HEK293 (cell line): ENCODE measurements around the gene NAA80.
A peak's percentile ranks its signal among the peaks of the same experiment; 100 is the strongest.

ENCODE experiments used
- ATF2 ChIP-seq: fragments of 450-650 bp; formaldehyde crosslinking; IDR thresholded peaks from 2 replicates; pipeline ENCODE4 v1.5.1; 2016; ENCODE audit warnings: missing biosample characterization, missing genetic modification characterization, low read depth
- CTCF ChIP-seq: fragments of 450-650 bp; formaldehyde crosslinking; IDR thresholded peaks from 2 replicates; pipeline ENCODE4 v1.5.1; 2016; ENCODE audit warnings: missing biosample characterization, missing genetic modification characterization
- EGR2 ChIP-seq: fragments of 450-650 bp; formaldehyde crosslinking; IDR thresholded peaks from 2 replicates; pipeline ENCODE4 v1.5.1; 2016; ENCODE audit warnings: low read depth, missing biosample characterization, missing genetic modification characterization
- GFI1B ChIP-seq: fragments of 450-650 bp; formaldehyde crosslinking; IDR thresholded peaks from 2 replicates; pipeline ENCODE4 v1.5.1; 2016; ENCODE audit warnings: missing biosample characterization, missing genetic modification characterization
- HIC1 ChIP-seq: fragments of 450-650 bp; formaldehyde crosslinking; IDR thresholded peaks from 2 replicates; pipeline ENCODE4 v1.5.1; 2016; ENCODE audit warnings: missing biosample characterization, missing genetic modification characterization
- HOXD13 ChIP-seq: sonication (generic); formaldehyde crosslinking; IDR thresholded peaks from 2 replicates; pipeline ENCODE4 v1.8.0; 2022; ENCODE audit warnings: missing genetic modification reagents, borderline replicate concordance
- OSR2 ChIP-seq: fragments of 450-650 bp; formaldehyde crosslinking; IDR thresholded peaks from 2 replicates; pipeline ENCODE4 v1.5.1; 2016; ENCODE audit warnings: missing biosample characterization, missing genetic modification characterization
- OVOL3 ChIP-seq: fragments of 450-650 bp; formaldehyde crosslinking; IDR thresholded peaks from 2 replicates; pipeline ENCODE4 v1.5.1; 2016; ENCODE audit warnings: missing biosample characterization, missing genetic modification characterization
- WT1 ChIP-seq: fragments of 450-650 bp; formaldehyde crosslinking; IDR thresholded peaks from 2 replicates; pipeline ENCODE4 v1.5.1; 2016; ENCODE audit warnings: missing biosample characterization, missing genetic modification characterization
- ZBTB10 ChIP-seq: fragments of 450-650 bp; formaldehyde crosslinking; IDR thresholded peaks from 2 replicates; pipeline ENCODE4 v1.5.1; 2016; ENCODE audit warnings: missing biosample characterization, missing genetic modification characterization
- ZBTB20 ChIP-seq: fragments of 450-650 bp; formaldehyde crosslinking; IDR thresholded peaks from 2 replicates; pipeline ENCODE4 v1.5.1; 2016; ENCODE audit warnings: missing biosample characterization, missing genetic modification characterization
- ZFP3 ChIP-seq: fragments of 450-650 bp; formaldehyde crosslinking; IDR thresholded peaks from 2 replicates; pipeline ENCODE4 v1.5.1; 2016; ENCODE audit warnings: low read depth, missing biosample characterization, missing genetic modification characterization
- ZIC2 ChIP-seq: fragments of 450-650 bp; formaldehyde crosslinking; IDR thresholded peaks from 2 replicates; pipeline ENCODE4 v1.5.1; 2016; ENCODE audit warnings: missing biosample characterization, missing genetic modification characterization
- ZNF140 ChIP-seq: fragments of 450-650 bp; formaldehyde crosslinking; IDR thresholded peaks from 2 replicates; pipeline ENCODE4 v1.5.1; 2016; ENCODE audit warnings: missing biosample characterization, missing genetic modification characterization
- ZNF214 ChIP-seq: fragments of 450-650 bp; formaldehyde crosslinking; IDR thresholded peaks from 2 replicates; pipeline ENCODE4 v1.5.1; 2017; ENCODE audit warnings: missing biosample characterization, mild to moderate bottlenecking, missing genetic modification characterization, borderline replicate concordance
- ZNF302 ChIP-seq: fragments of 450-650 bp; formaldehyde crosslinking; IDR thresholded peaks from 2 replicates; pipeline ENCODE4 v1.5.1; 2016; ENCODE audit warnings: missing biosample characterization, missing genetic modification characterization, low read depth
- ZNF335 ChIP-seq: fragments of 450-650 bp; formaldehyde crosslinking; conservative IDR thresholded peaks from 2 replicates; pipeline ENCODE4 v1.5.1; 2016; ENCODE audit warnings: missing biosample characterization, missing genetic modification characterization
- ZNF394 ChIP-seq: fragments of 450-650 bp; formaldehyde crosslinking; IDR thresholded peaks from 2 replicates; pipeline ENCODE4 v1.5.1; 2016; ENCODE audit warnings: missing biosample characterization, missing genetic modification characterization, mild to moderate bottlenecking, moderate library complexity, borderline replicate concordance
- ZNF404 ChIP-seq: fragments of 450-650 bp; formaldehyde crosslinking; IDR thresholded peaks from 2 replicates; pipeline ENCODE4 v1.5.1; 2017; ENCODE audit warnings: missing biosample characterization, missing genetic modification characterization
- ZNF473 ChIP-seq: fragments of 450-650 bp; formaldehyde crosslinking; IDR thresholded peaks from 2 replicates; pipeline ENCODE4 v1.5.1; 2017; ENCODE audit warnings: missing biosample characterization, missing genetic modification characterization
- ZNF560 ChIP-seq: fragments of 450-650 bp; formaldehyde crosslinking; IDR thresholded peaks from 2 replicates; pipeline ENCODE4 v1.5.1; 2017; ENCODE audit warnings: missing biosample characterization, missing genetic modification characterization, borderline replicate concordance
- ZNF561 ChIP-seq: fragments of 450-650 bp; IDR thresholded peaks from 2 replicates; pipeline ENCODE4 v1.5.1; 2018; ENCODE audit warnings: missing biosample characterization, missing genetic modification characterization, borderline replicate concordance
- ZNF571 ChIP-seq: fragments of 450-650 bp; formaldehyde crosslinking; IDR thresholded peaks from 2 replicates; pipeline ENCODE4 v1.5.0; 2017; ENCODE audit warnings: missing biosample characterization, missing genetic modification characterization
- ZNF600 ChIP-seq: fragments of 450-650 bp; formaldehyde crosslinking; IDR thresholded peaks from 2 replicates; pipeline ENCODE4 v1.5.1; 2016; ENCODE audit warnings: missing biosample characterization, missing genetic modification characterization
- ZNF610 ChIP-seq: fragments of 450-650 bp; formaldehyde crosslinking; IDR thresholded peaks from 2 replicates; pipeline ENCODE4 v1.5.1; 2016; ENCODE audit warnings: missing biosample characterization, missing genetic modification characterization, borderline replicate concordance
- ZNF621 ChIP-seq: fragments of 450-650 bp; formaldehyde crosslinking; IDR thresholded peaks from 2 replicates; pipeline ENCODE4 v1.5.1; 2017; ENCODE audit warnings: missing biosample characterization, missing genetic modification characterization
- ZNF623 ChIP-seq: fragments of 450-650 bp; formaldehyde crosslinking; IDR thresholded peaks from 2 replicates; pipeline ENCODE4 v1.5.1; 2016; ENCODE audit warnings: missing biosample characterization, missing genetic modification characterization
- ZNF692 ChIP-seq: fragments of 450-650 bp; formaldehyde crosslinking; IDR thresholded peaks from 2 replicates; pipeline ENCODE4 v1.5.1; 2016; ENCODE audit warnings: missing biosample characterization, missing genetic modification characterization
- ZNF792 ChIP-seq: fragments of 450-650 bp; formaldehyde crosslinking; IDR thresholded peaks from 2 replicates; pipeline ENCODE4 v1.5.1; 2016; ENCODE audit warnings: missing biosample characterization, missing genetic modification characterization

The NAA80 gene

GRCh38 chr3:50272911-50273688 lies 26.1 kb downstream of the NAA80 start (continued):
- TF ChIP-seq ATF2 (peak; percentile 74), ZBTB20 (no peak), ZNF335 (tag by site-specific recombination) (no peak), ZNF692 (no peak), ZNF473 (no peak), ZFP3 (tag by site-specific recombination) (no peak), WT1 (tag by site-specific recombination) (no peak), ZNF623 (tag by site-specific recombination) (no peak), ZNF610 (tag by site-specific recombination) (no peak), OSR2 (no peak), ZNF404 (tag by site-specific recombination) (no peak), ZNF792 (tag by site-specific recombination) (no peak), ZNF140 (tag by site-specific recombination) (no peak), ZNF561 (tag by site-specific recombination) (peak; percentile 47; the same call in 1 of the 2 replicates), CTCF (tag by site-specific recombination) (peak; percentile 94), ZNF214 (tag by site-specific recombination) (no peak), HOXD13 (no peak), OVOL3 (tag by site-specific recombination) (no peak), ZNF621 (tag by site-specific recombination) (no peak), GFI1B (no peak), ZNF560 (tag by site-specific recombination) (no peak), ZBTB10 (tag by site-specific recombination) (0 out of 2 replicates have a peak, but pooled peaks have one; percentile 37), EGR2 (tag by site-specific recombination) (peak; percentile 61), ZNF600 (tag by site-specific recombination) (peak; percentile 41; the same call in 1 of the 2 replicates), ZNF394 (tag by site-specific recombination) (0 out of 2 replicates have a peak, but pooled peaks have one; percentile 12), HIC1 (tag by site-specific recombination) (peak; percentile 8; the same call in 1 of the 2 replicates), ZIC2 (no peak), ZNF302 (tag by site-specific recombination) (no peak), ZNF571 (no peak)
